Vagina (tissue), 2 donors: ENCODE data around the gene CD8A. TPM values are rescaled to one million over a fixed set of nuclear protein-coding genes. Genes with fewer than 3 reads are reported as not detected.

Experiments used
- DNase-seq, 2 donors: peaks; one replicate each; pipeline ENCODE4 v3.0.0-alpha.2; 2017; ENCODE audit errors: extremely low spot score in 2 of 2
- H3K27ac ChIP-seq: fragments of 200-600 bp; sonication (generic); one replicate; pipeline ENCODE4 v1.5.1; 2019
- H3K27me3 ChIP-seq: fragments of 200-600 bp; sonication (generic); one replicate; pipeline ENCODE4 v1.5.1; 2019
- H3K36me3 ChIP-seq, 2 donors: fragments of 200-600 bp; sonication (generic); one replicate each; pipeline ENCODE4 v1.5.1; 2017 to 2019
- H3K4me1 ChIP-seq: fragments of 200-600 bp; sonication (generic); one replicate; pipeline ENCODE4 v1.5.1; 2019
- H3K4me3 ChIP-seq, 2 donors: fragments of 200-600 bp; sonication (generic); 1 replicate in 1 of 2; 2 replicates in 1 of 2; pipeline ENCODE4 v1.5.1; 2016 to 2019
- H3K9me3 ChIP-seq: fragments of 200-600 bp; sonication (generic); one replicate; pipeline ENCODE4 v1.5.1; 2019
- CTCF ChIP-seq, 3 experiments: fragments of 450-650 bp in 2 of 3; fragments of 200-600 bp in 1 of 3; sonication (generic) in 1 of 3; IDR thresholded peaks; one replicate each; pipeline ENCODE4 v1.5.1; 2017 to 2019; ENCODE audit warnings: antibody characterized with exemption in 3 of 3, mild to moderate bottlenecking in 2 of 3, moderate library complexity in 2 of 3
- POLR2A ChIP-seq, 2 donors: fragments of 450-650 bp; IDR thresholded peaks; one replicate each; pipeline ENCODE4 v1.6.1; 2017; ENCODE audit warnings: antibody characterized with exemption in 2 of 2, mild to moderate bottlenecking in 2 of 2, moderate library complexity in 2 of 2
- POLR2AphosphoS5 ChIP-seq, 2 donors: sonication (generic); formaldehyde crosslinking; IDR thresholded peaks; one replicate each; pipeline ENCODE4 v1.9.0; 2017; ENCODE audit warnings: antibody characterized with exemption in 2 of 2, mild to moderate bottlenecking in 2 of 2, low read depth in 1 of 2; ENCODE audit not compliant: insufficient read depth in 1 of 2
- intact Hi-C: fragments of 100-400 bp; cut with DNase I; formaldehyde crosslinking; loops from one replicate; pipeline ENCODE4 v1.15.1; 2023
- total RNA-seq: library from RNA; depleted of rRNA; stranded (reverse); fragments of >200 nt; gene quantifications from one replicate; pipeline ENCODE4 v1.2.3, GENCODE V29; 2016

Gene CD8A
- total RNA-seq, 1 donor from 2014 or later, result 6.9 TPM

- Histone ChIP-seq H3K4me1 (no peaks in the 10 kb centered on the region), H3K9me3 (no peaks in the 10 kb centered on the region), H3K27me3 (no peaks in the 10 kb centered on the region), H3K27ac (no peak overlapping the region), H3K4me3 (no peak overlapping the region), H3K36me3 (peaks cover 0 to 28% of the 10 kb centered on the region in 2 donors)
- no peak for DNase-seq
- intact Hi-C loops, result no loop called here
- TF ChIP-seq POLR2AphosphoS5 (IDR thresholded peaks at IDR 0.05; ENCODE audit: insufficient read depth in 1 of 2, low read depth in 1 of 2) (no peak), CTCF (IDR thresholded peaks at IDR 0.05) (no peak), POLR2A (IDR thresholded peaks at IDR 0.05) (no peak)
These were observed 14.2 kb downstream of the CD8A start for GRCh38 chr2:86776532-86776931.

GRCh38 chr2:86775338-86775737, 15.4 kb downstream of the CD8A start:
- no peaks in the 10 kb centered on the region for H3K9me3 ChIP-seq
- no peaks in the 10 kb centered on the region for H3K27me3 ChIP-seq
- H3K36me3 ChIP-seq, result peaks cover 0 to 40% of the 10 kb centered on the region in 2 donors
- TF ChIP-seq CTCF (IDR thresholded peaks at IDR 0.05) (no peak), POLR2AphosphoS5 (IDR thresholded peaks at IDR 0.05; ENCODE audit: insufficient read depth in 1 of 2, low read depth in 1 of 2) (no peak), POLR2A (IDR thresholded peaks at IDR 0.05) (no peak)
- H3K4me3 ChIP-seq, result no peak overlapping the region
- intact Hi-C loops, result no loop called here
- DNase-seq, result no peak
- no peaks in the 10 kb centered on the region for H3K4me1 ChIP-seq
- H3K27ac ChIP-seq, result no peak overlapping the region

DNA sequence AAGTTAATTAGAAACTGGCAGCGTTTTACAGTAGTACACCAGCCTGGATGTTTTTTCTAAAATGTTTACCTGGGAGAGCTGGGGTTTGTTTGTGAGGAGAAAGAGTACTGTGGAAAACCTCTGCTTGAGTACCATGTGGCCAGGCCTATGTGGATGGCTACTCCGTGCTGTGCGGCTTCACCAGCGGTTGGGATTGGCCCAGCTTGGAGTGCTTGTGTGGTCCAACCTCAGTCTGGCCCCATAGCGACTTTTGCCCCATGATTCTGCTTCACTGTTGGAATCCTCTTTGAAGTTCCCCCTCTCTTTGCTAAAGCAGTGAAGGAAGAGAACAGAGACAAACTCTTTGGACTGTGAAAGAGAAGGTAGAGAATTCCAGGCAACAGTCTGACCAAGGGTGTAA, 15.9 kb downstream of the CD8A start:
- no peaks in the 10 kb centered on the region for H3K4me1 ChIP-seq
- no peak overlapping the region for H3K4me3 ChIP-seq
- no peaks in the 10 kb centered on the region for H3K9me3 ChIP-seq
- TF ChIP-seq POLR2AphosphoS5 (IDR thresholded peaks at IDR 0.05; ENCODE audit: insufficient read depth in 1 of 2, low read depth in 1 of 2), result no peak
- no peak for DNase-seq
- peaks cover 0 to 44% of the 10 kb centered on the region in 2 donors for H3K36me3 ChIP-seq
- intact Hi-C loops, result no loop called here
- H3K27me3 ChIP-seq, result no peaks in the 10 kb centered on the region
- no peak overlapping the region for H3K27ac ChIP-seq

- peaks cover 0 to 54% of the 10 kb centered on the region in 2 donors for H3K36me3 ChIP-seq
- DNase-seq, result no peak
- no peaks in the 10 kb centered on the region for H3K27me3 ChIP-seq
- H3K4me3 ChIP-seq, result no peak overlapping the region
- no peaks in the 10 kb centered on the region for H3K9me3 ChIP-seq
- H3K4me1 ChIP-seq, result no peaks in the 10 kb centered on the region
- intact Hi-C loops, result no loop called here
- TF ChIP-seq CTCF (IDR thresholded peaks at IDR 0.05), result no peak
- TF ChIP-seq POLR2A (IDR thresholded peaks at IDR 0.05), result no peak
- TF ChIP-seq POLR2AphosphoS5 (IDR thresholded peaks at IDR 0.05; ENCODE audit: insufficient read depth in 1 of 2, low read depth in 1 of 2), result no peak
- H3K27ac ChIP-seq, result no peak overlapping the region
These were observed 18.1 kb downstream of the CD8A start for GRCh38 chr2:86772611-86773010.

DNA sequence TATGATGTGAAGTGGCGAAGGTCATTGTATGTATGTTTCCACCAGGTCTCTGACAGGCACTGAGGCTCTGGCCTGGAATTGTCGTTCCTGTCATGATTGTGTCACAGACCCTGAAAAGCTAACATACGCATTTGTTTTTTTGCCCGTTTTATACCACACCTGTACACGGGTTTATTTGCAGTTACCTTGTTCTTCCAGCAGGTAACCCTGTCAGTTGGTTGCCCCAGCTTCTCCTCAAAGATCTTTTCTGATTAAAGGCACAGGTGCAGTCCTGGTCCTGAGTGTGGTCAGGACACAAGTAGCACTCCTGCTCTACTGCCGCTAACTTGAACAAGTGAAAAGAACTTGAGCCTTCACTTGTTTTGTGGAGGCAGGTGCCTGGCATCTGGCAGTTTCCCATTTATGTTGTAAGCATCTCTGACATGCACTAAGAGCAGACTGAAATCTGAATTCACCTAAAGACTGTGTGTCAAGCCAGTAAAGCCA, 19.9 kb downstream of the CD8A start:
- no peak for TF ChIP-seq POLR2AphosphoS5 (IDR thresholded peaks at IDR 0.05; ENCODE audit: insufficient read depth in 1 of 2, low read depth in 1 of 2)
- TF ChIP-seq CTCF (IDR thresholded peaks at IDR 0.05), result no peak
- TF ChIP-seq POLR2A (IDR thresholded peaks at IDR 0.05), result no peak
- intact Hi-C loops, result no loop called here
- Histone ChIP-seq H3K4me3 (no peak overlapping the region), H3K4me1 (no peaks in the 10 kb centered on the region), H3K27ac (no peak overlapping the region), H3K36me3 (peaks cover 0 to 54% of the 10 kb centered on the region in 2 donors), H3K27me3 (no peaks in the 10 kb centered on the region), H3K9me3 (no peaks in the 10 kb centered on the region)
- no peak for DNase-seq
